Endothelial cell of umbilical vein (primary cell): Measurements from ENCODE around the gene VIPAS39. TPM values are rescaled to one million over a fixed set of nuclear protein-coding genes. Genes with fewer than 3 reads are reported as not detected.

ENCODE experiments used
- BruUV-seq: library from RNA; stranded (reverse); fragments of 400-500 nt; replicated peaks from 2 replicates; lab custom pipeline; 2021; lab: Mats Ljungman, UMichigan
- CTCF ChIA-PET: fragments of 300-600, 350-600 bp; sonication (Branson Sonifier 250); formaldehyde crosslinking; loops from one replicate; lab custom pipeline; 2021; ENCODE audit warnings: antibody characterized with exemption, inconsistent platforms; lab: Charles Lee
- POLR2A ChIA-PET: fragments of 300-600, 350-600 bp; sonication (Branson Sonifier 250); formaldehyde crosslinking; loops from one replicate; lab custom pipeline; 2021; ENCODE audit warnings: antibody characterized with exemption, inconsistent platforms; lab: Charles Lee
- DNase-seq: peaks from one replicate; pipeline ENCODE4 v3.0.0-alpha.2; 2011; ENCODE audit warnings: low read depth, low spot score
- FAIRE-seq: peaks from 2 replicates; lab custom pipeline; 2011; peaks lifted over from hg19 to GRCh38; lab: Jason Lieb, UNC
- H2AFZ ChIP-seq: 2 replicates; pipeline ENCODE4 v1.6.0; 2012; ENCODE audit warnings: low read depth, low read length, control low read depth, inconsistent platforms
- H3K27ac ChIP-seq: 2 replicates; pipeline ENCODE4 v1.5.1; 2011; ENCODE audit warnings: low read depth, mild to moderate bottlenecking, control low read depth, low read length, moderate library complexity; ENCODE audit not compliant: insufficient read depth
- H3K27me3 ChIP-seq, 2 experiments: 2 replicates each; pipeline versions ENCODE4 v1.6.0 to v1.6.1; 2011; ENCODE audit warnings: low read length in 2 of 2, mixed read lengths in 1 of 2; ENCODE audit not compliant: control insufficient read depth in 2 of 2, insufficient read depth in 2 of 2
- H3K36me3 ChIP-seq, 2 experiments: 2 replicates in 1 of 2; 3 replicates in 1 of 2; pipeline ENCODE4 v1.5.1; 2011; ENCODE audit warnings: low read length in 2 of 2, mild to moderate bottlenecking in 1 of 2, moderate library complexity in 1 of 2; ENCODE audit not compliant: control insufficient read depth in 2 of 2, insufficient read depth in 2 of 2; ENCODE audit errors: extremely low read depth in 1 of 2
- H3K4me1 ChIP-seq: 3 replicates; pipeline ENCODE4 v1.5.1; 2011; ENCODE audit warnings: mild to moderate bottlenecking, low read length; ENCODE audit not compliant: control insufficient read depth, insufficient read depth; ENCODE audit errors: extremely low read depth
- H3K4me2 ChIP-seq: 2 replicates; pipeline ENCODE4 v1.6.1; 2011; ENCODE audit warnings: low read length, control low read depth, mixed read lengths; ENCODE audit not compliant: insufficient read depth
- H3K4me3 ChIP-seq, 3 experiments: fragments of 200-600 bp in 1 of 3; sonication (generic), shearing (Covaris generic) in 1 of 3; replicated peaks in 1 of 3; 2 replicates each; pipeline ENCODE4 v1.5.1; 2011 to 2016; ENCODE audit warnings: control low read depth in 3 of 3, low read length in 3 of 3, mild to moderate bottlenecking in 2 of 3, inconsistent platforms in 1 of 3, low read depth in 1 of 3, moderate library complexity in 1 of 3; ENCODE audit not compliant: insufficient read depth in 1 of 3
- H3K79me2 ChIP-seq: 2 replicates; pipeline ENCODE4 v1.6.0; 2012; ENCODE audit warnings: low read length, inconsistent platforms; ENCODE audit not compliant: control insufficient read depth, insufficient read depth
- H3K9ac ChIP-seq: replicated peaks from 2 replicates; pipeline ENCODE3; 2011; ENCODE audit warnings: low read length, control low read depth; ENCODE audit not compliant: insufficient read depth; ENCODE audit errors: extremely low read depth
- H3K9me1 ChIP-seq: replicated peaks from 3 replicates; pipeline ENCODE4 v1.6.0; 2011; ENCODE audit warnings: mild to moderate bottlenecking, low read length; ENCODE audit not compliant: control insufficient read depth, insufficient read depth; ENCODE audit errors: extremely low read depth
- H3K9me3 ChIP-seq: replicated peaks from 2 replicates; pipeline ENCODE4 v1.5.1; 2012; ENCODE audit warnings: low read length, inconsistent platforms; ENCODE audit not compliant: control insufficient read depth, insufficient read depth
- H4K20me1 ChIP-seq: replicated peaks from 2 replicates; pipeline ENCODE3; 2011; ENCODE audit warnings: mild to moderate bottlenecking, low read length; ENCODE audit not compliant: control insufficient read depth, insufficient read depth; ENCODE audit errors: extremely low read depth
- CTCF ChIP-seq, 2 donors: IDR thresholded peaks; 1 replicate in 1 of 2; 2 replicates in 1 of 2; pipeline ENCODE4 v1.5.1; 2011; ENCODE audit warnings: low read length in 2 of 2, mild to moderate bottlenecking in 2 of 2, moderate library complexity in 2 of 2, control low read depth in 1 of 2, inconsistent platforms in 1 of 2, low read depth in 1 of 2; ENCODE audit not compliant: insufficient read depth in 1 of 2; ENCODE audit errors: extremely low read depth in 1 of 2
- EZH2 ChIP-seq: IDR thresholded peaks from 2 replicates; pipeline ENCODE4 v1.6.1; 2012; ENCODE audit warnings: borderline replicate concordance, low read depth, mild to moderate bottlenecking, moderate library complexity, low read length, inconsistent platforms; ENCODE audit not compliant: severe bottlenecking
- FOS ChIP-seq: IDR thresholded peaks from 2 replicates; pipeline ENCODE4 v1.6.1; 2011; ENCODE audit warnings: mild to moderate bottlenecking, low read length, moderate library complexity, borderline replicate concordance; ENCODE audit not compliant: insufficient read depth
- GATA2 ChIP-seq: IDR thresholded peaks from 2 replicates; pipeline ENCODE4 v1.7.0; 2011; ENCODE audit warnings: low read depth, mild to moderate bottlenecking, moderate library complexity, mixed read lengths, low read length; ENCODE audit not compliant: insufficient read length, insufficient read depth
- JUN ChIP-seq: IDR thresholded peaks from 2 replicates; pipeline ENCODE4 v1.6.1; 2011; ENCODE audit warnings: borderline replicate concordance, low read depth; ENCODE audit not compliant: insufficient read length, insufficient read depth
- MAX ChIP-seq: IDR thresholded peaks from 2 replicates; pipeline ENCODE4 v1.6.1; 2011; ENCODE audit not compliant: insufficient read depth, insufficient read length
- MYC ChIP-seq: IDR thresholded peaks from one replicate; pipeline ENCODE4 v1.6.1; 2011; ENCODE audit warnings: mild to moderate bottlenecking, low read depth, low read length
- POLR2A ChIP-seq: IDR thresholded peaks from 2 replicates; pipeline ENCODE4 v1.6.1; 2012; ENCODE audit warnings: low read depth, mild to moderate bottlenecking, control low read depth, low read length
- POLR2AphosphoS5 ChIP-seq: IDR thresholded peaks from 2 replicates; pipeline ENCODE4 v1.6.1; 2012; ENCODE audit warnings: low read depth, mild to moderate bottlenecking, control low read depth, low read length, moderate library complexity; ENCODE audit not compliant: insufficient read depth
- dilution Hi-C: fragments of 300-500 bp; cut with MboI; formaldehyde crosslinking; loops from one replicate; pipeline ENCODE4 v1.15.0; 2019; ENCODE audit warnings: low sequenced_read_pairs; ENCODE audit not compliant: extremely low pct_ligation_motif_present
- intact Hi-C: fragments of 100-400 bp; cut with micrococcal nuclease; formaldehyde crosslinking; loops from one replicate; pipeline ENCODE4 v1.10.0; 2022
- polyA plus RNA-seq, 4 experiments: library from polyadenylated mRNA; depleted of rRNA in 3 of 4; stranded (reverse) in 3 of 4; unstranded in 1 of 4; fragments of >200 nt; gene quantifications; 2 replicates each; pipeline versions ENCODE4 v1.2.1 to v1.2.3, GENCODE V29; 2011 to 2012; ENCODE audit warnings: missing spikeins in 1 of 4
- total RNA-seq: library from RNA; stranded (reverse); gene quantifications from 2 replicates; pipeline ENCODE4 v1.2.3, GENCODE V29; 2021

Gene VIPAS39
- total and polyA plus RNA-seq, 2 donors (not counting 3 experiments of a cell fraction or from before 2014, with no cell fraction given) = 24.2 to 28.2 TPM

GRCh38 chr14:77478029-77478428 lies 20.6 kb upstream of the VIPAS39 start:
- intact Hi-C loops (no loop called here), dilution Hi-C loops (no loop called here)
- BruUV-seq = no TSS peak
- Histone ChIP-seq H3K4me1 (no peaks in the 10 kb centered on the region), H3K27me3 (peaks cover 0 to 2% of the 10 kb centered on the region in 2 experiments), H3K79me2 (no peaks in the 10 kb centered on the region), H3K9ac (no peak overlapping the region), H3K9me1 (no peaks in the 10 kb centered on the region), H3K9me3 (no peaks in the 10 kb centered on the region), H2AFZ (no peak overlapping the region), H3K4me2 (no peak overlapping the region), H4K20me1 (no peaks in the 10 kb centered on the region), H3K4me3 (no peak overlapping the region), H3K27ac (no peak overlapping the region), H3K36me3 (no peaks in the 10 kb centered on the region)
- DNase-seq (no peak), FAIRE-seq (no peak)
- CTCF ChIA-PET = interaction anchor here (0.8 to 1.8 kb wide), 2 partner anchors 12 to 19 kb away, joined by 3 to 5 read pairs; no protein-coding TSS in a partner anchor
- POLR2A ChIA-PET = no interaction called here
- TF ChIP-seq MAX (no peak), JUN (no peak), POLR2AphosphoS5 (no peak), MYC (no peak), FOS (no peak), GATA2 (no peak), CTCF (IDR thresholded peaks at IDR 0.05; ENCODE audit: extremely low read depth in 1 of 2, insufficient read depth in 1 of 2, low read depth in 1 of 2, low read length in 2 of 2) (no peak), EZH2 (no peak), POLR2A (no peak)
